ENCODE measurements around the gene MAP2K2. TPM values are rescaled to one million over a fixed set of nuclear protein-coding genes. Genes with fewer than 3 reads are reported as not detected.
A peak's percentile ranks its signal among the peaks of the same experiment; 100 is the strongest.

MAP2K2 gene
- total RNA-seq, 1 experiment from 2014 or later: 151 TPM

GRCh38 chr19:4061683-4062418 lies 62.1 kb downstream of the MAP2K2 start:
- Histone ChIP-seq H3K27me3 (ENCODE audit: control insufficient read depth, insufficient read depth, low read length) (no peaks in the 10 kb centered on the region), H3K4me1 (ENCODE audit: control insufficient read depth, insufficient read depth, low read length) (peaks cover 37% of the 10 kb centered on the region), H3K9me3 (ENCODE audit: control insufficient read depth, insufficient read depth, low read depth, low read length) (no peaks in the 10 kb centered on the region), H3K36me3 (ENCODE audit: control insufficient read depth, insufficient read depth, low read length) (no peaks in the 10 kb centered on the region; the same call in 1 of the 2 replicates), H3K27ac (ENCODE audit: low read length) (peak overlapping the region; percentile 77), H3K4me3 (ENCODE audit: low read depth in 2 of 2, low read length in 2 of 2) (peak overlapping the region; percentile 24 to 61)
- in situ Hi-C loops (cut with HindIII; ENCODE audit: low pct_unique_long_range_greater_than_20kb, low sequenced_read_pairs): no loop called here
- ATAC-seq: no peak
- no TSS peak for BruUV-seq (replicated peaks)
- TF ChIP-seq REST (IDR thresholded peaks at IDR 0.05; ENCODE audit: insufficient read depth in 1 of 2, low read depth in 2 of 2, low read length in 1 of 2) (no peak), POLR2AphosphoS5 (IDR thresholded peaks at IDR 0.05; ENCODE audit: low read depth, low read length) (no peak; the same call in 1 of the 2 replicates), CTCF (IDR thresholded peaks at IDR 0.05) (no peak), TCF7L2 (IDR thresholded peaks at IDR 0.05; ENCODE audit: low read depth, low read length) (no peak), SIN3A (IDR thresholded peaks at IDR 0.05; ENCODE audit: borderline replicate concordance, insufficient read depth, low read depth, low read length) (no peak)
- DNase-seq (ENCODE audit: low read depth, low spot score): no peak
- POLR2A ChIA-PET: no interaction called here
- CTCF ChIA-PET: interaction anchor here (0.6 kb wide), 1 partner anchor 291 kb away, joined by 7 read pairs; no protein-coding TSS in a partner anchor
- intact Hi-C loops (cut with micrococcal nuclease; ENCODE audit: unreplicated experiment): no loop called here

GRCh38 chr19:4061178-4061682 lies 62.7 kb downstream of the MAP2K2 start:
- CTCF ChIA-PET: no interaction called here
- Histone ChIP-seq H3K36me3 (ENCODE audit: control insufficient read depth, insufficient read depth, low read length) (no peaks in the 10 kb centered on the region; the same call in 1 of the 2 replicates), H3K4me1 (ENCODE audit: control insufficient read depth, insufficient read depth, low read length) (peaks cover 37% of the 10 kb centered on the region), H3K27ac (ENCODE audit: low read length) (peak overlapping the region; percentile 79), H3K9me3 (ENCODE audit: control insufficient read depth, insufficient read depth, low read depth, low read length) (no peaks in the 10 kb centered on the region), H3K27me3 (ENCODE audit: control insufficient read depth, insufficient read depth, low read length) (no peaks in the 10 kb centered on the region), H3K4me3 (ENCODE audit: low read depth in 2 of 2, low read length in 2 of 2) (peak overlapping the region; percentile 24 to 61)
- ATAC-seq: peak; percentile 20
- DNase-seq (ENCODE audit: low read depth, low spot score): no peak
- in situ Hi-C loops (cut with HindIII; ENCODE audit: low pct_unique_long_range_greater_than_20kb, low sequenced_read_pairs) (no loop called here), intact Hi-C loops (cut with micrococcal nuclease; ENCODE audit: unreplicated experiment) (no loop called here)
- TF ChIP-seq TCF7L2 (IDR thresholded peaks at IDR 0.05; ENCODE audit: low read depth, low read length) (no peak), POLR2AphosphoS5 (IDR thresholded peaks at IDR 0.05; ENCODE audit: low read depth, low read length) (no peak; the same call in 1 of the 2 replicates), SIN3A (IDR thresholded peaks at IDR 0.05; ENCODE audit: borderline replicate concordance, insufficient read depth, low read depth, low read length) (no peak), CTCF (IDR thresholded peaks at IDR 0.05) (no peak), REST (IDR thresholded peaks at IDR 0.05; ENCODE audit: insufficient read depth in 1 of 2, low read depth in 2 of 2, low read length in 1 of 2) (no peak)
- POLR2A ChIA-PET: no interaction called here
- no TSS peak for BruUV-seq (replicated peaks)
